COLO668 (cell line): ENCODE results near the gene KRTAP12-2.

Source experiments
- DNase-seq: peaks from one replicate; lab custom pipeline; 2025; ENCODE audit not compliant: unreplicated experiment; lab: John Stamatoyannopoulos, UW

KRTAP12-2 gene, protein sequence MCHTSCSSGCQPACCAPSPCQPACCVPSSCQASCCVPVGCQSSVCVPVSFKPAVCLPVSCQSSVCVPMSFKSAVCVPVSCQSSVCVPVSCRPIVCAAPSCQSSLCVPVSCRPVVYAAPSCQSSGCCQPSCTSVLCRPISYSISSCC

DNA sequence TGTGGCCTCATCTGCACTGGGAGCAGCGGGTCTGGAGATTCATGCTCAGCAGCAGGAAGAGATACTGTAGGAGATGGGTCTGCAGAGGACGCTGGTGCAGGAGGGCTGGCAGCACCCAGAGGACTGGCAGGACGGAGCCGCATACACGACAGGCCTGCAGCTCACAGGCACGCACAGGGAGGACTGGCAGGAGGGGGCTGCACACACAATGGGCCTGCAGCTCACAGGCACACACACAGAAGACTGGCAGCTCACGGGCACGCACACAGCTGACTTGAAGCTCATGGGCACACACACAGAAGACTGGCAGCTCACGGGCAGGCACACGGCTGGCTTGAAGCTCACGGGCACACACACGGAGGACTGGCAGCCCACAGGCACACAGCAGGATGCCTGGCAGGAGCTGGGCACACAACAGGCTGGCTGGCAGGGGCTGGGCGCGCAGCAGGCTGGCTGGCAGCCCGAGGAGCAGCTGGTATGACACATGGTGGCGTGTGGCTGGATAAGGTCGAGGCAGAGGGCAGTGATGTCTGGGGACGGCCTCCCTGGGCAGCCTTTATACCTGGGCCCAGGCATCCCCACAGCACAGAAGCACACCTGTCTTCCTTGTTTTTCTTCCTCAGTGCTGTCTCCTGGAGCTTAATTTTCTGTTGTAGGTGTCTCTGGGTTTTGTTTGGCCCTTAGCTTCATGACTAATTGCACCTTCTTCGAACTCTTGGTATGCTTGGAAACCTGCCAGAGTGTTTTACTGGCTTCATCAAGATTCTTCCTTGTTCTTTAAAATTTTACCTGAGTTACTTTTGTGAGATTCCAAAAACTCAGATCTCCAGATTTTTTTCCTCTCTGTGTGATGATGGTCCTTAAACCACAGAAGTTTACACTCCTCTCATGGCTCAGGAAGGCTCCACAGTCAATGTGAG lies at the start of gene KRTAP12-2:
Gene KRTAP12-2 (minus strand): TSS at position 527 of the 920 bp plus-strand sequence. CDS start 41 bp downstream, at position 486.
- no peak for DNase-seq

DNA sequence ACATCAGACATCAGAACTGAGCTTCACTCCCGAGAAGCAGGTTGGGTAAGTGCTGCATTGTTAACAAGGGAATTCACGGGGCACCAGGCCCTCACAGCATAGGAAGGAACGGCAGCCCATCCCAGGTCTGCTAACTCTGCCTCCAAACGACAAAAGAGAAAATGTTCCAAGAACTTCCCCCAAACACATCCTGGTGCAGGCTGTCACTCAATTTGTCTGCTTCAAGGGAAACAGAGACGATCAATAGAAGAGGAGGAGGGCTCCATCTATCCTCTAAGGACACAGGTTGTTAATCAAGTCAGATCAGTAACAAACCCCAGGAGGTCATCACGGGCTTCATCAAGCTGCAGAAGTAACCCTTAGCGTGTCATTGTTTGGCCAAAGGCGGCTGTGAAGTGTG lies 48.2 kb upstream of the KRTAP12-2 start:
- DNase-seq = no peak

DNA sequence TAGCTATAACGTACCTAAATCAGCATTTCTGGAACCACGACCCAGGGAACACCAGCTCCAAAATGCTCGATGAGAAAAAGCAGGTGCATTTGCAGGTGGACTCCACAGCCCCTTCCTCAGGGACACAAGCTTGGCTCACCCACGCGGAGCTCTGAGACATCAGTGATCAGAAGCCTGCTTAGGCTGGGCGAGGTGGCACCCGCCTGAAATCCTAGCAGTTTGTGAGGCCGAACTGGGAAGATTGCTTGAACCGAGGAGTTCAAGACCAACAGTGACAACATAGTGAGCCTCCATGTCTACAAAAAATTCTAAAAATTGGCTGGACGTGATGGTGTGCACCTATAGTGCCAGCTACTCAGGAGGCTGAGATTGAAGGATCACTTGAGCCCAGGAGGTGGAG lies 47.1 kb upstream of the KRTAP12-2 start:
- DNase-seq = no peak

DNA sequence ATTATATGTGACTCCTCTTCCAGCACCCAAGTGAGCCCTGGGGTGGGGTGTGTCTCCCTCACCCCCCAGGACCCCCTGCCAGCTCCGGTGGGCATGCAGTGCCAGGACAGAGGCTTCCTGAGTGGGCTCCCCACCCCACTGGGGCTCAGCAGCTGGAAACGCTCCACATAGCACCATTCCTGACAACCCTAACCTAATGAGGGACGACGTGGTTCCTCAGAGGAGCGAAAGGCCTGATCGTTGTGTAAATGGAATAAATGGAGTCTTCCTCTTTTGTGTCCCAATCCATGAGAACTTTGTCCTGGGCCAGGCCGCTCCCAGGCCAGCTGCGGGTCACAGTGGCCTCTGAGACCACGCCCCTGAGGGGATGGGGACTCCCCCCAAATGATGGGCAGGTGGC lies 46.4 kb upstream of the KRTAP12-2 start:
- no peak for DNase-seq

DNA sequence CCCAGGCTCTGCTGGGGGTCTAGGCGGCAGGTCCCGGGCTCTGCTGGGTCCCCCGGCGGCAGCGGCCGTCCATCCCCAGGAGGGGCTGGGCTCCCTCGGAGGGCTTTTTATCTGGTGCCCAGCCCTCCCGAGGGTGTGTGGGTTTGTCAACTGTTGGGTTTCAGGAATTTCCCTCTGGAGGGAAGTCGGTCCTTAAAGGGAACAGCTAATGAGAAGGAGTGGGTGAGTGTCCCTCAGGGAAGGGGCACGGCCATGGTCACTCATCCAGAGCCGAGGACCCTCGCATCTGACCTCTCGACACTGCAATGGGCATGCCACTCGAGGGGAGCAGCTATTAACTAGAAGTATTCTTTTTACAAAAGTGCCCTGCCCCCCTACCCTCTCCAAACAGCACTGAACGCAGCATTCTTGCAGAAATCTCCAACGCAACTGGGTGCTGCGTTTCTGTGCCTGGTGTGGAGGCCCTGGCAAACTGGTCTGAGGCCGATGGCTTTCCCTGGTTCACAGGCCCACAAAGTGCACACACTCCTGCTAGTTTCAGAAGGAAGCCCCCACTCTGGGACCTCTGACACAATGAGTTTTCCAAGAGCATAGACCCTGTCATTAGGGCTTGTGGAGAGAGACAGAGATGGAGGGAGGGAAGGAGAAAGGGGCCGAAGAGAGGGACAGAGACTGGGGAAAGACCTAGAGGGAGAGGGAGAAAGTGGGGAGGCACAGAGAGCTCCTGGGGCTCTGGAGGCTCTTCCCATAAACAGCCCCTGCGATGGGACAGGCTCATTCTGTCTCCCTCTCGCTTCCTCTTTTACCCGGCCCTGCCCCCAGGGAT lies 45.7 kb upstream of the KRTAP12-2 start:
- no peak for DNase-seq

DNA sequence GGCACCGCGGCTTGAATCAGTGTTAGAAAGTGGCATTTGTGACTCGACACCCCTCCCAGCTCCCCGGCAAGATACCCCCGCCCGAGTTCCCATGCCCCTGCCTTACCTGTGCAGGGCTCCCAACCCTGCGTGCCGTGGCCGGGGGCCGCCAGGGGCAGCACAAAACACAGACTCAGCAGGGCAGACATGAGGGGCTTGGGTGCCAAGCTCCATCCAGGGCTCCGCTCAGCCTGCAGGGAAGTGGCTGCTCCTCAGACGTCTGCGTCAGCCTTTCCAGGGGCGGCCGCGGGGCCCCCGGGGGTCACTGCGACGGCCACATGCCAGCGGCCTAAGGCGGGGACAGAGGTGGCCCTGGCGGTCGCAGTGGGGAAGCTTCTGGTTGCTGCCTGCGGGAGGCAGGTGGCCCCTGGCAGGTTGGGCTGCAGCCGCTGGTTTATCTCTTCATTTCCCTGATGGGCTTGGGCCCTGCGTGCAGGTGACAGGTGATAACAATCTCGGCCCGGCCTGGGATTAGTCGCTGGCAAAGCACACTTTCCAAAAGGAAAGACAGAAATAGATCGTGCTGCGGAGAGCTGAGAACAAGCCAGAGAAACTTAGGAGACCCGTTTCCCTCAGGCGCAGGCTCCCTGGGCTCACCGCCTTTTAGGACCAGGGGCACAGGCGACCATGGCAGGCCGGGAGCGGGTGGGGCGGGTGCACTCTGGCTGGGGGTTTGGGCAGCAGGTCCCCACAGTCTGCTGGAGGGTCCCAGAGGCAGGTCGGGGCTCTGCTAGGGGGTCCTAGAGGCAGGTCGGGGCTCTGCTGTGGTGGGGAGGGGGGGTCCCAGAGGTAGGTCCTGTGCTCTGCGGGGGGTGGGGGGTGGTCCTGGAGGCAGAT lies 44.8 kb upstream of the KRTAP12-2 start, which contains the start of gene TSPEAR:
Gene TSPEAR (minus strand): TSS at position 246 of the 876 bp plus-strand sequence. CDS start 58 bp downstream, at position 188.
- DNase-seq = peak; percentile 93

DNA sequence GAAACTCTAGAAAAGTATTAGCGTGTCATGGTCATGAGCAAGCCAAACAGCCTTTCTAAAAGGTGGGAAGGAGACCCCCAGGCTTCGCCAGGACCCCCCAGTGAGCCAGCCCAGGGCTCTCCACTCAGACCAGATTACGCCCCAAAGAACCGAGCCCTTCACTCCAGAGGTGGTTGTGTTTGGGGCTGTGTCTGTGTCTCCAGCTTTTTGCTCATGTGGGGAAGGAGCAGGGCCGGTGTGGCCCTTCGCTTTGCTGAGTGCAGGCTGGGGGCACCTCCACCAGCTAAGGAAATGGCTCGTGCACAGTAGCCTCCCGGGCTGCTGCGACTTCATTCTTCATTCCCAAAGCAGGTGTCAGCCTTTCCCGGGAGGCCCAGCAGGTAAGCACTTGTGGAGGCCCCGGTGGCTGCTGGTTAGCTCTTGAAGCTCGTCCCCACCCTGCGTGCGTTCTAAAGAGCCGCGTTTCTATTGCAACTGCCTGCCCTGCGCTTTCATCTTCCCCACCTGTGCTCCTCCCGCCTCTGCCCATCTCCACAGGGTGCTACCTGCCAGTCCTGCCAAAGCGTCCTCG lies 44.1 kb upstream of the KRTAP12-2 start:
- DNase-seq = peak; percentile 94

DNA sequence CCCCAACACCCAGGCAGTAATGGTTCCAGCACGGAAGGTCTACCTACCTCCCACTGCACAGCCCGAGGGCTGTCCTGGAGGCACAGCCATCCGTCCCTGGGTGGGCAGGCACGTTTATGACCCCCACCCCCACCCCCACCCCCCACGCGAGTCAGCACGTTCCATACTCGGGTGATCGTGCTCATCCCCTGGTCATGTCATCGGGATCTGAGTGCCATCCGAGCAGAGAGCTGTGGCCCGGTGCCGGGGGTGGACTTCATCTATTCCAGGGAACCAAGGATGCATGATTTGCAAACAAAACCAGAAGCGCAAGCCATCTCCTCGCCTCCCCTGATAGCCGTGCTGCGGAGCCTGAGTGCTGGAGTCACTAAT lies 43.6 kb upstream of the KRTAP12-2 start:
- DNase-seq = peak; percentile 73

DNA sequence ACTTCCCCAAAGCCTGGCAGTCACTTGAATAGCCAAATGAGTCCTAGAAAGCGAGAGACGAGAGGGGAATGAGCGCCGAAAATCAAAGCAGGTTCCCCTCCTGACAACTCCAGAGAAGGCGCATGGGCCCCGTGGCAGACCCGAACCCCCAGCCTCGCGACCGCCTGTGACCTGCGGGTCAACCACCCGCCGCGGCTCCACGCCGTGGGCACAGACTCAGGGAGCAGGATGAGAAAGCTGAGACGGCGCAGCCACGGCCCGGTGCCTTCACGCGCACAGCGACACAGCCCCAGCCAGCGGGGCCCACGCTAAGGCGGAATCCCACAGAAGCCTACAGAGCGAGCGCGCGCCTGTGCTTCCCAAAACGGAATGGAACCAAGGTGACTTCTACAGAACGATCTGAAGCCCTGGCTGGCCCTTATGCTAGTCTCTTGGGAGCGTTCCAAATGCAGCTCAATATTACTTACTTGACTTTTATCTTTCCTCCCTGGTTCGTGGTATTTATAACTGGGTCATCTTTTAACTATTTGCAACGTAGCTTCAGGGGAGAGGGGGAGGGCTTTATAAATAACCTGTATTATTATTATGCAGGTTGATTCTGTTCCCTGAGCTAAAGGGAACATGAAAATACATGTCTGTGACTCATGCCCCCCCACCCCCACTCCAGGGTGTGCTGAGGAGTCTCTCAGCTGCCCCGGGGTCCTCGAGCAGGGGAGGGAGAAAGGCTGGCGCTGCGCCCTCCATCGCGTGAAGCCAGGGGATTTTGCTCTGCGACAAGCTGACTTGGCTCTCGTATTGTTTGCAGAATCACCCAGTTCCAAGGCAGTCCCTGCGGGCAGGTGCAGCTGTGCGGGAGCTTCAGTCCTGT lies 42.9 kb upstream of the KRTAP12-2 start:
- peak; percentile 80 for DNase-seq

DNA sequence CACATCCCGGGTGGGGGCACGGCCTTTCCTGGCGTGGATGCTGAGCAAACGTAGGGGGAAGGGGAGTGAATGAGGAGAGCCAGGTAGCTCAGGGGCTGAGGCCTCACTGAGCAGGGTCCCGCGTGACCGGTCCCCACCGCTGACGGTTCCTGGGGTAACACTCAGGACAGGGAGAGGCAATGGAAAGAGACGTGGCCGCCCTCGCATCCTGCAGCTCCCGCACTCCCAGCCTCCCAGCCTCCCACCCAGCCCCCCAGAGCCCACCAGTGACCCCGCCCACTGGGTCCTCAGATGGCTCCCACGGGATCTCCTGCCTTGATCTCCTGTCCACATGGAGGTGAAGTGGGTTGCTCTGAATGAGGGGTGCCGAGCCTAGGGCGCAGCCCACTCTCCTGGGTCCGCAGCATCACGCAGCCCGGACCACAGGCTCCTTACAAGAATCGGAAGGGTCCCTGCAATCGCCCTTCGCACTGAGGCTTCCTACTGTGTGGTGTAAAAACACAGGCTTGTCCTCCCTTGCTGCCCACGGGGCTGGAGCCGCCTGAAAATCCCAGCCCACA lies 42.2 kb upstream of the KRTAP12-2 start:
- no peak for DNase-seq

DNA sequence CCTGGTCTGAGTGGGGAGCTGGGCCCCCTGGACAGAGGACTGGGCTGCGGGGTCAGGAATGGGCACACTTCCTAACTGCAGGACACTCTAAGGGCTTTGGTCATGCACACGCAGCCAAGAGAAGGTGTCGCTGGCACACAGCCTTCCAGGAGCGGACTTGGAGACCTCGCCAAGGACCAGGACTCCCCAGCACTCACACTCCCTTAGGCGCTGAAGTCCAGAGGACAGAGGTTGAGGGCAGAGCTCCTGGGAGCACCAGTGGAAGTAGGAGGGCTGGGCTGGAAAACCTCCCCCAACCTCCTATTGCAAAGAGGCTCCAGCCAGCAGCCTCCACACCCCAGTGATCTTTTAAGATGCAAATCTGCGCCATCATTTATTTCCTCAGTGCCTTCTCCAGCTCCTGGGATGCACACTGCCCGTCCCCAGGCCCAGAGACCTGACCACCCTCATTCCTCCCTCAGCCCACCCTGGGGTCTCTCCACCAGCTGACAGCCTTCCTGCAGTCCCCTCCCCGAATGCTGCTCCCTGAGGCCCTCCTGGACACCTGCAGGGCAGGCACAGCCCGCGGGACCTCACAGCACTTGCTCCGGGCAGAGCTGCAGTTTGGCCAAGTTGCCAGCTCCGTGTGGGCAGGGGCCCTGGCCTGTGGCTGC lies 41.6 kb upstream of the KRTAP12-2 start:
- no peak for DNase-seq

DNA sequence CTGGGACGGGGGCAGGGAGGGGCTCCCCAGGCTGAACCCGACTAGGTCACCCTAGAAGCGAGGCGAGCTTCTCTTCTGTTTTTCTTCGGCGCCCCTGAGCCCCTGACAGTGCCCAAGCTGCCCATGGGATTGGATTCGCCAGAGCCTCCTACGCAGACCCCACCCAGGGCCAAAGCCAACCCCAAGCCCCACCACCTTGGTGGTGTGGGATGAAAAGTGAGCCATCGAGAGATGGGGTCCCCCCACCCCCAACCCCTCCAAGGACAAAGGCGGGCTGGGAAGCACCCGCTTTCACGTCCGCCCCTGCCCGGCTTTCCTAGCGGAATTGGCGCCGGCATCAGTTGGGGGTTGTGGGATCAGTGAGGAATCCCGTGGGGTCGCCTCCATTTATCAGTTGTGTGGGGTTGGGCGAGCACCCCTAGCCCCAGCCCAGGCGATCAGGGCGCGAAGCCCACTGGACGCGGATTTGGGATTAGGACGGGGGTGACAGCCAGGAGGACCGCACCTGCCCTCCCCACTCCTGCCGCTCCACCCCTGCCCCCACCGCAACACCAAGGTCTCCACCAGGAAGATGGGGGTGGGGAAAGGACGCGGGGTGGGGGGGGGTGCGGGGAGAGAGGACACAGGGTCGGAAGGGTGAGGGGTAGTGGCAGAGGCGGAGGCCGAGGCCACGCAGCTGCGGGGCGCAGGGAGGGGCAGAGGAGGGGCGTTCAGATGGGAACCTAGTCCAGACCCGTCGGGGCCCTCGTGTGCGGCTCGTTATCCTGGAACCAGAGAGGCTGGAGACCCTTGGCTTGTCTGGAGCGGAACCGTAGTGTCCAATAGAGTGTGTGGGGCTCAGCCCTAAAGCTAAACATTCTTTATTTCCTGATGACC lies 40.2 kb upstream of the KRTAP12-2 start:
- DNase-seq = no peak

DNA sequence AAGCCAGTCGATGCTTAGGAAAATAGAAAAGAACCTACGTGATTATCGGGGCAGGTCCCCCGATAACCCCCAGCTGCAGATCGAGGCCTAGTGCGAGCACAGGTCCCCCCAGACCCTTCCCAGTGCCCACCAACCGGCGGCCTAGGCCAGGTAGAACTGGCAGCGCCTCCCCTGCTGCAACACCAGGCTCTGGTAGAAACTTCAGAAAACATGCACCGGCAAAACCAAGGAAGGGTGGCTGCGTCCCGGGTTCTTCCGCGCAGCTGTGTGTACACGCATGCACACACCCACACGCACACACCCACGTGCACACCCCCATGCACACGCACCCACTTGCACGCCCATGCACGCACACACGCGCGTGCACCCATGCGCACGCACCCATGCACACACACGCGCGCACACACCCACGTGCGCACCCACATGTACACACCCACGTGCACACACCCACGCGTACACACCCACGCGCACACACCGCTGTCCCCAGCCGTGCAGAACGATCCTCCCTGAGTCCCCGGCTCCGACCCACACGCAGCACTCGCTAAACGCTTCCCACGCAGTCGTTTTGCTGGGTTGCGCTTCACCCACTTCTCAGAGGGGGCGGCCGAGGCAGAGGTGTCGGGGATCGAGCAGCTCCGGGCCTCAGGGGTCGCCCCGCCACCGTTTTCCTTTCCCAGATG lies 39.4 kb upstream of the KRTAP12-2 start:
- no peak for DNase-seq

DNA sequence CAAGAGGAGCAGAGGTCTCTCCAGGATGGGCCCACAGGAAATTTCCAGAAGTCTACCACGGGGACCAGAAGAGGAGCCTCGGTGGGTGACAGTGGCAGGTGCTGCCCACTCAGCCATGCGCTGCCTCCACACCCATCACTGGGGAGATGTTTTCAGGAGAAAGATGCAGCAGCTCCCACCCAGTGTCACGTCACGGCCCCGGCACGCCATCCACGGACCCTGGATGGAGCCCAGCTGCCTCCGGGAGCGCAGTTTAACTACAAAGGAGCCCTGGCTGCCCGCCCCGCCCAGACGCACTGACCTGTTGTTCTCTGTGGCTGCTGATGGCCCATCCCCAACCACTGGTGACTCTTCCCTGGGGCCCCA lies 37.9 kb upstream of the KRTAP12-2 start:
- no peak for DNase-seq

DNA sequence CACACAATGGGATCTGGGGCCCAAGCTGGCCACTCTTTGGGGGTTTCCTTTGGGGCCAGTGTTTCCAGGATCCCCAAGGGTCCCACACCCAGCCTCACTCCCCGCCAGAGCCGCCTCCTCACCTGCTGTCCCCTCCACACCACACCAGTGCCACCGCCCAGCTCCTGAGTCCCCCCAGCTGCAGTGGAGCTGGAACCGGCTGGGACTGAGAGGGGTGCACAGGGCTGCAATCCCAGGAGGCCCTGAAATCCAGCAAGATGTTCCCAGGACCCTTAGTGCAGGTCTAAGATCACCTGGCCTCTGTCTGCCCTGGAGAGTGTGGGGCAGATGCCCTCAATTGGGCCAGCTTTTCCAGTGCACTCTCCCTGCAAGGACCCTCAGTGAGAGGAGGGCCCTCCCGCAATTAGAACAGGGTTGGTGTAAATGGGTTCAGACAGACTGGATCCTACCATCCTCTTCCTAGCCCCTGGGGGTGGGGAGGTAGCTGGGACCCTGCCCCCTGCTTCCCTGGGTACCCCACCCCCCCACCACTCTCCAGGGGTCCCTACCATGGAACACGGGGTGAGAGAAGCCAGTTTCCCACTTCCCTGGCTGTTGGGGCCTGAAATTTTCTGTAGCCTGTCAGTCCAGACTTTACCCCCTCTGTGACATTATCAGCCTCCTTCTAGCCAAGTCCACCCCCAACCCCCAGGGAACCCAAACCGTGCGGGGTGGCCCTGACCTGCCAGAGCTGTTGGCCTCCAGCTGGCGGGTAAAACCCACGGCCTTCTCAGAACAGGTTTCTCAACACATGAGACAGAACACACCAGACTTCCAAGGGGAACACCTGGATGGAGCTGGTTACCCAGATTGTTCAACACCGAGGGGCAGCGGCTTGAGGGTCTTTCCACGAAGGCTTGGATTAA lies 37.3 kb upstream of the KRTAP12-2 start:
- no peak for DNase-seq
